BJ (cell line): Measurements from ENCODE around the gene PAQR9. TPM values are rescaled to one million over a fixed set of nuclear protein-coding genes. Genes with fewer than 3 reads are reported as not detected.

Source experiments
- CTCF ChIA-PET: fragments of 350-600 bp; formaldehyde crosslinking; extraction: SDS; loops from one replicate; lab custom pipeline; 2021; ENCODE audit warnings: antibody characterized with exemption, inconsistent platforms; lab: Yijun Ruan, JAX
- POLR2A ChIA-PET: fragments of 300-600 bp; sonication (Branson Sonifier 250); formaldehyde crosslinking; extraction: SDS; loops from one replicate; lab custom pipeline; 2021; ENCODE audit warnings: antibody characterized with exemption; lab: Charles Lee
- DNase-seq: peaks from one replicate; pipeline ENCODE4 v3.0.0-alpha.2; 2011; ENCODE audit warnings: low read depth
- H3K27me3 ChIP-seq: 2 replicates; pipeline ENCODE4 v1.6.0; 2011; ENCODE audit warnings: low read length; ENCODE audit not compliant: control insufficient read depth, insufficient read depth
- H3K36me3 ChIP-seq: 2 replicates; pipeline ENCODE4 v1.5.1; 2011; ENCODE audit warnings: low read length; ENCODE audit not compliant: control insufficient read depth, insufficient read depth
- H3K4me3 ChIP-seq: 2 replicates; pipeline ENCODE4 v1.5.1; 2011; ENCODE audit warnings: low read depth, mild to moderate bottlenecking, control low read depth, low read length
- CTCF ChIP-seq: IDR thresholded peaks from 2 replicates; pipeline ENCODE4 v1.5.1; 2011; ENCODE audit warnings: low read depth, mild to moderate bottlenecking, control low read depth, inconsistent platforms, low read length, moderate library complexity; ENCODE audit not compliant: insufficient read depth
- polyA plus RNA-seq: library from polyadenylated mRNA; depleted of rRNA; stranded (reverse); fragments of >200 nt; gene quantifications from 2 replicates; pipeline ENCODE4 v1.2.3, GENCODE V29; 2011

Gene PAQR9
- polyA plus RNA-seq, 1 experiment = not detected

GRCh38 chr3:143002083-143002712, 38.7 kb upstream of the PAQR9 start:
- Histone ChIP-seq H3K4me3 (peak overlapping the region; percentile 64), H3K36me3 (no peaks in the 10 kb centered on the region), H3K27me3 (no peaks in the 10 kb centered on the region)
- TF ChIP-seq CTCF = no peak
- no peak for DNase-seq
- ChIA-PET CTCF (interaction anchor here (1.0 to 1.7 kb wide), 5 partner anchors 7 to 174 kb away, joined by 3 to 8 read pairs (median 3); no protein-coding TSS in a partner anchor), POLR2A (interaction anchor here (0.6 kb wide), 1 partner anchor 416 kb away, joined by 3 read pairs; no protein-coding TSS in a partner anchor)

- no peak for TF ChIP-seq CTCF
- ChIA-PET POLR2A (interaction anchor here (0.6 kb wide), 1 partner anchor 415 kb away, joined by 3 read pairs; no protein-coding TSS in a partner anchor), CTCF (interaction anchor here (0.7 to 1.7 kb wide), 6 partner anchors 8 to 422 kb away, joined by 3 to 8 read pairs (median 4); no protein-coding TSS in a partner anchor)
- peak; percentile 89 for DNase-seq
- H3K36me3 ChIP-seq = no peaks in the 10 kb centered on the region
- H3K27me3 ChIP-seq = no peaks in the 10 kb centered on the region
- peak within 1 kb of the TSS; percentile 64 for H3K4me3 ChIP-seq
Observed at GRCh38 chr3:143001369-143002082, 38.1 kb upstream of the PAQR9 start, which contains the start of gene U2SURP. U2SURP (plus strand) TSS chr3:143001570; CDS start chr3:143001629, 59 bp downstream.

GRCh38 chr3:143001034-143001368, 37.5 kb upstream of the PAQR9 start:
- ChIA-PET CTCF (interaction anchor here (0.7 to 1.7 kb wide), 6 partner anchors 9 to 422 kb away, joined by 3 to 8 read pairs (median 4); no protein-coding TSS in a partner anchor), POLR2A (interaction anchor here (0.6 kb wide), 2 partner anchors 423 to 1598 kb away, joined by 4 to 16 read pairs; partner anchors contain the start of gene ATR)

DNA sequence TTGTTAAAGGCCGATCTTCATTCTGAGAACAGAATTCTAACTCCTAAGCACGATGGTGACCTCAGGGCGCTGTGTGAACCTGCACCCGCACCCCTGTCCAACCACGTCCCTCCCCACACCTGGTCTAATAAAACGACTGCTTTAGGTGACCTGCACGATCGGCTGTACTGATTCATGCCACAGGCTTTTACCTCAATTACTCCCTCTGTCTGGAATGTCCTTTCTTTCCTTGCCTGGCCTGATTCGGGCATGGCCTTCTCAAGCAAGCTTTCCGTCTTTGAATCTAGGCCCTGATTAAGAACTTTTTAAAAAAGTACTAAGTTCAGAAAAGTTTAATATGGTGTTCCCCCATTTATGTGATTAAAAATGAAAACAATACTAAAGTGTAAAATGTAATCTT, 37.1 kb upstream of the PAQR9 start:
- peak overlapping the region; percentile 64 for H3K4me3 ChIP-seq
- ChIA-PET POLR2A (interaction anchor here (0.6 kb wide), 2 partner anchors 422 to 1597 kb away, joined by 4 to 16 read pairs; partner anchors contain the start of gene ATR), CTCF (interaction anchor here (0.7 to 1.7 kb wide), 5 partner anchors 13 to 421 kb away, joined by 3 to 8 read pairs (median 5); no protein-coding TSS in a partner anchor)
- DNase-seq = no peak
- no peak for TF ChIP-seq CTCF
- H3K27me3 ChIP-seq = no peaks in the 10 kb centered on the region
- H3K36me3 ChIP-seq = no peaks in the 10 kb centered on the region

More at GRCh38 chr3:143001034-143001368, 37.5 kb upstream of the PAQR9 start:
- DNase-seq = no peak
- no peak for TF ChIP-seq CTCF
- H3K27me3 ChIP-seq = no peaks in the 10 kb centered on the region
- no peaks in the 10 kb centered on the region for H3K36me3 ChIP-seq
- H3K4me3 ChIP-seq = peak overlapping the region; percentile 64

GRCh38 chr3:142999881-143000280, 36.4 kb upstream of the PAQR9 start:
- CTCF ChIA-PET = interaction anchor here (1.3 to 1.6 kb wide), 2 partner anchors 11 to 171 kb away, joined by 3 to 7 read pairs; no protein-coding TSS in a partner anchor
- POLR2A ChIA-PET = no interaction called here
- no peak for DNase-seq

More at GRCh38 chr3:142999881-143000280, 36.4 kb upstream of the PAQR9 start:
- Histone ChIP-seq H3K4me3 (peak overlapping the region; percentile 64), H3K36me3 (no peaks in the 10 kb centered on the region), H3K27me3 (no peaks in the 10 kb centered on the region)
- TF ChIP-seq CTCF = no peak
